HG02938 (cell line): ENCODE data around the gene SYNGR3.
A peak's percentile ranks its signal among the peaks of the same experiment; 100 is the strongest.
"Not testable (repeated sequence)": the region's sequence is repeated elsewhere in the genome, so short reads cannot be mapped to it uniquely, and the experiment has no call there.

ENCODE experiments used
- ATAC-seq: cut with Tn5 transposase; IDR thresholded peaks from one replicate; pipeline ENCODE4 v1.9.1; 2021; ENCODE audit warnings: mild to moderate bottlenecking, moderate library complexity; ENCODE audit not compliant: unreplicated experiment

The SYNGR3 gene, protein sequence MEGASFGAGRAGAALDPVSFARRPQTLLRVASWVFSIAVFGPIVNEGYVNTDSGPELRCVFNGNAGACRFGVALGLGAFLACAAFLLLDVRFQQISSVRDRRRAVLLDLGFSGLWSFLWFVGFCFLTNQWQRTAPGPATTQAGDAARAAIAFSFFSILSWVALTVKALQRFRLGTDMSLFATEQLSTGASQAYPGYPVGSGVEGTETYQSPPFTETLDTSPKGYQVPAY

DNA sequence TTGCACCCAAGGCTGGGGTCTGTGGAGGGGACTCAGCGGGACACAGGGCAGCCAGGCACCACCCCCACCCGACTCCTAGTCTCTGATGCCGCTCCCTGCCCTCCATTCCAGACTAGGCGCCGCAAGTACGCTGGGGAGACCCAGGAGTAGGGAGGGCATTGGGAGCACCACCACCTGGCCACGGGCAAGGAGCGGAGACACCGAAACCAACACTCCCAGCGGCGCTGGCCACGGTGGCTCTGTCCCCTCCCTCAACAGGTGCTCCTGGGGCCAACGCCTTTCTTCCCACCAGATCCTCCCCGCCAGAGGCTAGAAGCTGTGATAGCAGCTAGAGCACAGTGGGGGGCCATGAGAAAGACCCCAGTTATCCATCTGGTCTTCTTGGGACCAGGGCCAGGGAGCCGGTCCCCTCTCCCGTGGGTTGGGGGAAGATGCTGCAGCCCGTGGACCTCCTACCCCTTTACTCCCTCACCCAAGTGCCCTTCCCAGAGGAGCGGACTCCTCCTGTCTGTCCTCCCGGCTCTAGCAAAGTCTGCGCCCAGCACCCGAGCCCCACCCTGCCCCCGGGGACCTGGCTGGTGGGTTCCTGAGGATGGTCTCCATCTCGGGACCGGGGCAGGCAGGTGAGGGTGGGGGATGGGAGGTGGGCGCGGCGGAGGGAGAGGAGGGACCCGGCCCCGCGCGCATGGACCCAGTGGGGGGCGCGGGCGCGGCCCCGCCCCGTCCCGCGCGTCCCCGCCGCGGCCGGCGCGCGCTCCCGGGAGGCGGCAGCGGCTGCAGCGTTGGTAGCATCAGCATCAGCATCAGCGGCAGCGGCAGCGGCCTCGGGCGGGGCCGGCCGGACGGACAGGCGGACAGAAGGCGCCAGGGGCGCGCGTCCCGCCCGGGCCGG, at the start of gene SYNGR3:
TSS of gene SYNGR3 (plus strand) at position 762 of the 892 bp plus-strand sequence. CDS start 133 bp downstream, outside the sequence.
- ATAC-seq: no peak

DNA sequence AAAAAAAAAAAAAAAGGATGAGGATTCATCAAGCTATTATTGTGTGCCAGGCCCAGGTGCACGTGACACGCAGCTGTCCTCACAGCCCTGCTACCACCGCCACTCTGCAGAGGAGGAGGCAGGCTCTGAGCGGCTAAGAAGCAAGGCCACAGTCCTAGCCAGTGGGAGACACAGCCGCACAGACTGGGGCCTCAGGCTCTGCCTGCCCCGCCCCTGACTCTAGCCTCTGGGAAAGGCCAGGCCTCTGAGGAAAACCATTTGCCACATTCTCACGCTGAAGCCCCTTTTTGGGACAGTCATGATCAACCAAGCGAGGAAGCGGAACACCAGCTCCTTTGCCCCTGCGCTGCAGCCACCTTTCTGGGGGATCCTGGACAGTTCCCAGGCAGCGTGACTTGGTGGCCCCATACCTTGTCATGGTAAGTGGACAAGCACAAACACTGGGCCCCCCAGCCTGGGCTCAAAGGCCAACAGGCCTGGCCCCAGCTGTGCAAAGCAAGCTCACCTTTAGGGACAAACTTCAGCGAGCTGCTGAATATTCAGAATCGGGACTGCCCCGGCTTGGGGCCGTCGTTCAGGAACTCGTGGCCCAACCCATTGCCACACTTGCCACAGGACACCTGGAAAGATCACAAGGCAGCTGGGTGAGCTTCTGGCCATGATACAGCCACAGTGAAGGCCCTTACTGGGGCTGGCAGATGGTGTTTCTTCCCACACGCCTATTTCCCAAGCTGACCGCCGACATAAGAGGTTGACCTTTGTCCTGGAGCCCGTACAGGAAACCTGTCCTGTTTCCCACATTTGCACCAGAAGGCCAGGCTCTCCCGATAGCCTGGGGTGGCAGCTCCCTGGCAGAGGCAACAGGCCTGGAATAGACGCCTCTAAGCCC, 49.3 kb upstream of the SYNGR3 start:
- no peak for ATAC-seq

DNA sequence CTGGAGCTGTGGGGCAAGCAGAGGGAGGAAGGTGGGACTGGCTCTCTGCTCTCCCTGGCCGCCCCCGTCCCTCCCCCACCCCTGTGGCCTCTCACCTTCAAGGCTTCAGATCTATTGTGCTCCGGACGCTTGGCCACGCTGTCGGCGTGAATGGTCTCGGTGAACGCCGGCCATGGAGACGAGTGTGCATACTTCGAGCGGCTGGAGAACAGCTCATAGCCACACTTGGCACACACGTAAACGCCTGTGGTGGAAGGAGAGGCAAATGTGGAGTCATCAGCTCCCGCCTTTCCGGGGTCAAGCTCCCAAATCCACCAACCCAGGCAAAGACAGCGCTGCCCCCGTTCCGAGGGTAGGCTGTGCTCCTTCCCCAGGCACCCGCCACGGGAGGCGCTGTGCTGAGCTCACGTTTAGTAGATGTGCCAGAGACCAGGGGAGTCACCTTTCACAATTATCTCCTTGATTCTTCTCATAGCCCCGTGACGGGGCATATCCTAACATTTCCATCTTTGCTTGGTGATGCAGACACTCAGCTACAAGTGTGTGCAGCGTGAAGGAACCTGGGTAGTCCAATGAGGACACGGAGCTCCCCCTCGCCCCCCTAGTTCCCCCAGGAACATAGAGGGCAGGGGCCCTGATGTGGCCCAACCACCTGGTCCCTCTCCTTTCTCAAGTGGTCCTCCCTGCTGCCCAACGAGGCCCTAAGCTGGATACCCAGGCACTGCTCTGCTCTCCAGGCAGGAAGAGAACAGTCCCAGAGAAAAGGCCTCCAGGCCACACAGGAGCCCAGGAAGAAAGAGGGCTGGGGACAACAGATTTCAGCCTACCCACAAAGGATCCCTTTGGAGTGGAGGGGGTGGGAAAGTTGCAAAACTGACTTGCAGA, 48.4 kb upstream of the SYNGR3 start:
- ATAC-seq: no peak

DNA sequence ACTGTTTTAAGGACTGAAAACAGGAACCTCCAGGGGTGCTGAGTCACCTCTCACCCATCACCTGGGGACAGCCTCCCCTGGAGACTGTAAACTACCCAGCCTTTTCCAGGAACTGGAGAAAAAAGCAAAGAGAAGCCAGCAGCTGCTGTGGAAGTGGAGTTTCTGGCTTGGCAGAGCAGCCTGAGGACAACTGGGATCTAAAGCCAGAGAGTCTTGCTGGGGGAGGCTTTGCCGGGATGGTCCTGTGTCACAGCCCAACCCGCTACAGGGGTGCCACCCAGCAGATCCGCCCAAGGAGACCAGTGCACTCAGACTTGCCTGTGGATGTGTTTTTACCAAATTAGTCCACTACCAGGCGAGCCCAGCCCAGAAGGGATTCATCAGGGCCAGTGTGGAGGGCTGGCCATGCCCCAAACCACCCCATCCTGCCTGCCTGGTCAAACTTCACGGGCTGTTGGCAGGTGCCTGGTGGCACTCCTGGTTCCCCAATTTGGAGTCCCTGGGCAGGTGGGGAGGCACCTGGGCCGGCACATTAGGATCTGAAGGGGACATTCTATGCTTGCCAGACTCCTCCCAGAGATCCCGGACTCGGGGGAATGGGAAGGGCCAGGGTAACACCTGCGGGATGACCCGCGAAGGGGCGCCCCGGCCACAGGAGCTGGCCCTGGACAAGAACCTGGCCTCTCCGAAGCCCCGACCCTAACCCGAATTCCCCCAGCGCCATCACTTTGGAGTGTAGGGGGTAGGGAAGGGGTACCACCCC, 47.5 kb upstream of the SYNGR3 start:
- no peak for ATAC-seq

DNA sequence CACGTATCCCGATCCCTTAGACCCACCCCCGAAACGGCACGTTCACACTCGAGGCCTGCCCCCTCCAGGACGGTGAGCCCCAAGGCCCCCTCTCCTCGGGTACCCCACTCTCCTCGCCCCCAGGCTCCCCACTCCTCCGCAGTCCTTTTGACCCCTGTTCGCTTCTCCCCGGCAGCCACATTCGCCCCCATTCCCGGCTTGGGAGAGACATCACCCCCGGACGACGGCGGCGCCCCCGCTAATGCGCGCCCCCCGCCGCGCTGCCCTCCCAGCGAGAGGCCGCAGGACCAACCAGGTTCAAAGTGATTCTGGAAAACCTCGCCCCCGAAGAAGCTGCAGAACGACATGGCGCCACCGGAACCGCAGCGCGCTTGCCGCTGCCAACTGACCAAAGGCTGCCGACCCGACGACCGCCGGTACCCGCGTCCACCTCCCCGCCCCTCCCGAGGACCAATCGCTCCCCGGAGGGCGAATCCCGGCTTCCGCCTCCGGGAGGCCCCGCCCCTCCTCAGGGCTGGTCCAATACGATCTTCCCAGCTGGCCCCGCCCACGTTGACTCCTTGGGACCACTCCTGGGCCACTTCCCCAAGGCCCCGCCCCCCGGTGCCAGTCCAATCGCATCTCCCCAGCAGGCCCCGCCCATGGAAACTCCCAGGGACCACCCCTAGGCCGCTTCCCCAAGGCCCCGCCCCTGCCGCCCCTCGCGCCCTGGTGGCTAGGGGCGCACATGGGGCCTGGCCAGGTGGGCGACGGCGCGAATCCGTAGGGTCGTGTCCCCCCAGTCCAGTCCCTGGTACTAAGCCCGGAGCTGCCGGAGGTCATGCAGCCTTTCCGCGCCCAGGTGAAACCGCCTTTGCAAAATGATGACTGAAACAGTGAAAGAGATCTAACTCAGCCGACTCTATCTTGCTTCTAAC, 46.7 kb upstream of the SYNGR3 start, which contains the start of gene MSRB1:
TSS of gene MSRB1 (minus strand) at position 390 of the 917 bp plus-strand sequence. CDS start at position 347, 43 bp downstream.
- peak; percentile 87 for ATAC-seq

DNA sequence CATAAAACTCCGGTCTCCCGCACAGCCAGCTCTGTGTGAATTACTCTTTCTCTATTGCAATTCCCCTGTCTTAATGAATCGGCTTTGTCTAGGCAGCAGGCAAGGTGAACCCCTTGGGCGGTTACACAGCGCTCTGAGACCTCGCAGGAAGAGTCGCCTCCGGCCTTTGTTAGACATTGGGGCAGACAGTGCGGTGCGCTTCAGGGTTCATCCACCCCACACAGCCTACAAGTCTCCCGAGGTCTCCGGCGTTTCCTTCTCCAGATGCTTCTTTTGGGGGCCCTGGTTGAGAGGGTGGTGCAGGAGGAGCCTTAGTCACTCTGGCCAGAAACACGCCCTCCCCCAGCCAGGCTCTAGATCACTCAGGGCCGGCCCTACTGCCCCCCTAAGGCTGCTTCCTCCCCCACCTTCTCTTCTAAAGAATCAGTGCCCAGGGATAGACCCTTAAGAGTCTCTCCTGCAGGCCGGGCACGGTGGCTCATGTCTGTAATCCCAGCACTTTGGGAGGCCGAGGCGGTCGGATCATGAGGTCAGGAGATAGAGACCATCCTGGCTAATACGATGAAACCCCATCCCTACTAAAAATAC, 45.1 kb upstream of the SYNGR3 start:
- no peak for ATAC-seq

DNA sequence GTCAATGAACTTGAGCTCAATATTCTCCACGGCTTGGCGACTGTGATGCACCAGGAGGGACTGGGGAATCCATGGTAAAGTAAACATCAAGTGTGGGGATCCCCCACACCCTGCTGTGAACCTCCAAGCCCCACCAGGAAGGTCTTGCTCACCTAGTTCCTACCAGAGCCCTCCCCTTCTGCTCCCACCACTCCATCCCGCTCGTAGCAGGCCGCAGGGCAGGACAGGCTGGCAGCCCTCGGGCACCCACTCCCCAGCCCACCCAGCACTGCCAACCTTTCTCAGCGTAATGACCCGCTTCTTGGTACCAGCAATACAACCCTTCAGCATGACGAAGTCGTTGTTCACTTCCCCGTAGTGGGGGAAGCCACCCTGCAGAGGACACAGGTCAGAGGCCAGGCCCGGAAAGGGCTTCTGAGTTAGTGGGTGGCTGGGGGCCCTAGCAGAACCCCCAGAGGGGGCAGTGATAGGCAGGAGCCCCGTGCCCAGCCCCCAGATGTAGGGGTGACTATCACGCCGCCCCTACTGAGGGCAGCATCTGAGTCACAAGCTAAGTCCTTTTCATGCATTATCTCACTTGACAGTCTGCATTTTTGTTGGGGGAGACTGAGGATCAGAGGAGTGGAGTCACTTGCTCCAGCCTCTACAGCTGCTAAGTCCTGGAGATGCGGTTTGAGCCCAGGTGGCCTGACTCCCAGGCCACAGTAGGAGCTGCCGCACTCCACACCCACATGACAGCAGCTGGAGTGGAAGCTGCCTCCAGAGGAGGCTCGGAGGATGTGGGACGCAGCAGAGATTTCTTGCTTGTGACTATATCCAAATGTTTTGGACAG, 44.0 kb upstream of the SYNGR3 start:
- ATAC-seq: no peak

DNA sequence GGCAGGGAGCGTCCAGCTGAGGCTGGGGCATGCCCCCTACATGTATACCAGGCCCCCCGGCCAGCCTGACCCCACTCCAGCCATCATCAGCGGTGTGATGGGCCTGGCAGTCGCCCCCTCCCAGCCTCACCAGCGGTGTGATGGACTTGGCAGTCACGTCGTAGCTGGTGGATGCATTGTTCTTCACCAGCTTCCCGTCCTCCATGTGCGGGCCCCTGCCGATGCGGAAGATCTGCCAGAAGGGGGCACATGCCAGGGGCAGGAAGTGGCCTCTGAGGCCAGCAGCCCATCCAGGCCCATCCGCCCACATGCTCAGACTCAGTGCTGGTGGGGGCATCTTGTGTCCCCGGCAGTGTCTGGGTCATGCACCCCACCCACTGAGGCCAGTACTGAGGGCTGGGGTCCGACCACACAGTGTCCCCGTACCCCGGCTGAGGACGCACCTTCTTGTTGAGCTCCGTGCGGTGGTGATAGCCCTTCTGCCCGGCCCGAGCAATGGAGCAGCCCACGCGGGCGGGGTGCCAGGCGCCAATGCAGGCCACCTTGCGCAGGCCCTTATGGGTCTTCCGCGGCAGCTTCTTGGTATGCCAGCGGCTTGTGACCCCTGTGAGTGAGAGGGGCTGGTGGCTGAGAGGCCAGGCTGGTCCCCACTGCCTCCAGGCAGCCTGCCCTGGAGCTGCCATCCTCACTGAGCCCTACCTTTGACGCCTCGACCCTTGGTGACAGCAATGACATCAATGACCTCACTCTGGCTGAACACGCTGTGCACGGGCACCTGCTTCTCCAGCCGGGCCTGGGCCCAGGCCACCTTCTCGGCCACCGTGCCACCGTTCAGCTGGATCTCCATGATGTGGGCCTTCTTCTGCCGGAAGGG, 43.0 kb upstream of the SYNGR3 start:
- ATAC-seq: no peak

DNA sequence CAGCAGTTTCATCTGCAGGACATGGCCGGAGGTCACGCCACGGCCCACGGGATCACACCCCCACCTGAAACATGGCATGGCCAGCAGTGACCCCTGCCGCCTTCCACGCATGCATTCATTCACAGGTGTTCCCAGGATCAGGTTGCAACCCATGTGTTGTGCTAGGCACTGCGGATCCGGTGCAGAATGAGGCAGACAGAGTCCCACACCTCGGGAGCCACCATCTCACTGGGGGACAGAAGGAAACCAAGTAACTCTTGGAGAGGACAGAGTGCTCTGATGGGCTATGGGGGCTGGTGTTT, 42.5 kb upstream of the SYNGR3 start:
- ATAC-seq: no peak

DNA sequence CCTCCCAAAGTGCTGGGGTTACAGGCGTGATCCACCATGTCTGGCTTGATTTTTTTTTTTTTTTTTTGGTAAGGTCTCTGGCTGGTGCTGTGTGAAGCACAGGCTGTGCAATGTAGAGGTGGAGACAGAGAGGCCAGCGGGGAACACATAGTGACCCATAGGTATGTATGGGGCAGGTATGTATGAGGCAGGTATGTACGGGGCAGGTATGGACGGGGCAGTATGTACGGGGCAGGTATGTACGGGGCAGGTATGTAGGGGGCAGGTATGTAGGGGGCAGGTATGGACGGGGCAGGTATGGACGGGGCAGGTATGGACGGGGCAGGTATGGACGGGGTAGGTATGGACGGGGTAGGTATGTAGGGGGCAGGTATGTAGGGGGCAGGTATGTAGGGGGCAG, 40.3 kb upstream of the SYNGR3 start:
- ATAC-seq: no peak

DNA sequence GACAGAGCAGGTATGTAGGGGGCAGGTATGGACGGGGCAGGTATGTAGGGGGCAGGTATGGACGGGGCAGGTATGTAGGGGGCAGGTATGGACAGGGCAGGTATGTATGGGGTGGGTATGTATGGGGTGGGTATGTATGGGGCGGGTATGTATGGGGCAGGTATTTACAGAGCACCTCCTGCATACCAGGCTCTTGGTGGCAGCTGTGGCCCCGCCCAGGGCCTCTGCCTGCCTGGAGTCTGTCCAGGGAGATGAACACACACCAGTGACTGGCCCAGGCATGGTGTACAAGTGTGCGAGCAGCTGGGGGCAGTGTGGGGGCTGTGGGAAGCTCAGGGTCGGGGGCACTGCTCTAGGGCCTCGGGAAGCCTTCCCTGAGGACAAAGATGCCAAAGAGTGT, 39.7 kb upstream of the SYNGR3 start:
- ATAC-seq: no peak

DNA sequence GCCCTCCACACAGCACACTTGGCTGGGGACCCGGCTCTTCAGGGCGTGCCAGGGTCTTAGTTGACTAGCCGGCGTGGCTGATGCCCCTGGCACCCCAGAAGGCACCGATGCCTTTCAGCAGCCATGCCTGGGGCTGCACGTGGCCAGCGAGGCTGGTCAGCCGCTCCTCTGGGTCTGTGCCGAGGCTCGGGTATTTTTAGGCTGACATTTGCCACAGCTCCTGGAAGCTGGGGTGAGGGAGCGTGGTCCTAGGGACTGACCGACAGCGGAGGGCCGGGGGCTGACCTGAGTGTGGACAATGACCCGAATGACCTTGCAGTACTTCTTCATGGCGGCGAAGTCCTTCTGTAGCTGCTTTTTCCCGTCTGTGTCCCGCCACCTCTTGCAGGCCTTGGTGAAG, 39.2 kb upstream of the SYNGR3 start:
- no peak for ATAC-seq

DNA sequence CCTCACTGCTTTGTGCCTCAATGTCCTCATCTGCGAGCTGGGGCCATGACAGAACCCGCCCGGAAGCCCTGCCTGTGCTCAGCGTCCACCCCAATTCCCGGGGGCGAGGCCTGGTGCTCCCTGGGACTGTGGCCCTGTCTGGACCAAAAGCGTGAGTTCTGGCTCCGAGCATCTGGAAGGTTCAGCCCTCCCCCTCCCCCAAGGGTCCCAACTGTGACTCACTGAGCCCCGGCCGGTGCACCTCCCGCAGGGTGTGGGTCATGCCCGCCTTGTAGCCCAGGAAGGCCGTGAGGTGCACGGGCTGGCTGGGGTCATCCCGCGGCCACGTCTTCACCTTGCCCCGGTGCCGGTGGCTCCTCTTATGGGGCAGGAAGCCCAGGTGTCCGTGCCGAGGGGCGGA, 36.0 kb upstream of the SYNGR3 start:
- no peak for ATAC-seq

DNA sequence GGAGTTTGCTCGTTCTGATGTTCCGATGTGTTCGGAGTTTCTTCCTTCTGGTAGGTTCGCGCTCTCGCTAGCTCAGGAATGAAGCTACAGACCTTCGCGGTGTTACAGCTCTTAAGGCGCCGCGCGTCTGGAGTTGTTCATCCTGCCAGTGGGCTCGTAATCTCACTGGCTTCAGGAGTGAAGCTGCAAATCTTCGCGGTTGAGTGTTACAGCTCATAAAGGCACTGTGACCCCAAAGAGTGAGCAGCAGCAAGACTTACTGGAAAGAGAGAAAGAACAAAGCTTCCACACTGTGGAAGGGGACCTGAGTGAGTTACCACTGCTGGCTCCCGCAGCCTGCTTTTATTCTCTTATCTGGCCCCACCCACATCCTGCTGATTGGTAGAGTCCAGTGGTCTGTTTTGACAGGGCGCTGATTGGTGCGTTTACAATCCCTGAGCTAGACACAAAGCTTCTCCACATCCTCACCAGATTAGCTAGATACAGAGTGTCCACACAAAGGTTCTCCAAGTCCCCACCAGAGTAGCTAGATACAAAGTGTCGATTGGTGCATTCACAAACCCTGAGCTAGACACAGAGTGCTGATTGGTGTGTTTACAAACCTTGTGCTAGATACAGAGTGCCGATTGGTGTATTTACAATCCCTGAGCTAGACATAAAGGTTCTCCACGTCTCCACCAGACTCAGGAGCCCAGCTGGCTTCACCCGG, 32.2 kb upstream of the SYNGR3 start:
- not testable (repeated sequence) for ATAC-seq

DNA sequence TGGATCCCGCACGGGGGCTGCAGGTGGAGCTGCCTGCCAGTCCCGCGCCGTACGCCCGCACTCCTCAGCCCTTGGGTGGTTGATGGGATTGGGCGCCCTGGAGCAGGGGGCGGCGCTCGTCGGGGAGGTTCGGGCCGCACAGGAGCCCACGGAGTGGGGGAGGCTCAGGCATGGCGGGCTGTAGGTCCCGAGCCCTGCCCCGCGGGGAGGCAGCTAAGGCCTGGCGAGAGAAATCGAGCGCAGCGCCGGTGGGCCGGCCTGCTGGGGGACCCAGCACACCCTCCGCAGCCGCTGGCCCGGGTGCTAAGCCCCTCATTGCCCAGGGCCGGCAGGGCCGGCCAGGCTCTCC, 31.7 kb upstream of the SYNGR3 start:
- ATAC-seq: not testable (repeated sequence)

DNA sequence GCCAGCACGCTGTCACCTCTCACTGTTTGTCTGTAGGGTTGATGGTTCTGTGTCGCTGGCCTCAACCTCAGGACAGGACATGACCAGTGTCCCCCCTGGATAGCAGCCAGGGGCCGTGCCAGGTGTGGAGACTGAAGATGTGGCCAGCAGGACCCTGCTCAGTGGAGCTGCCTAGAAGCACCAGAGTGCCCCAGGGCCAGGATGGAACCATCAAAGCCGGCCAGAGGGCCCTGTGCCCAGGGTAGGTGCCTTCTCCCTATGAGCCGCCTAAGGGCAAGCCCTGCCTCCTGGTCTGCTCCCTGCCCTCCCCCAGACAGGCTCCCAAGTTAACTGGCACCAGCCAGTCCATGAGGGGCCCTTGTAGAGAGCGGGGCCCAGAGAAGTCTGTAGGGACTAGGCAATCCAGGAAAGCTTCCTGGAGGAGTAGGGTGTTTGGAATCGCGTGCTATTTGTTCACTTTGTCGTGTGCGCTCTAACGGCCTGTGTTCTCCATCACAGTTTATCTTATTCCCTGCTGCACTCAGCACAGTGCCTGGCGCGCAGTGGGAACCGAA, 31.0 kb upstream of the SYNGR3 start:
- ATAC-seq: no peak
